Right lobe of liver (tissue), 4 donors: ENCODE results near the gene UQCC2.

ENCODE experiments used
- CTCF ChIP-seq, 4 donors: fragments of 200-600 bp in 3 of 4; fragments of 450-650 bp in 1 of 4; IDR thresholded peaks; one replicate each; pipeline versions ENCODE4 v1.5.1 to v1.8.0; 2016 to 2022; ENCODE audit warnings: antibody characterized with exemption in 4 of 4, mild to moderate bottlenecking in 2 of 4
- POLR2A ChIP-seq: fragments of 450-650 bp; IDR thresholded peaks from one replicate; pipeline ENCODE4 v1.6.1; 2017; ENCODE audit warnings: antibody characterized with exemption, mild to moderate bottlenecking
- donor health status: DM: no; HTN: no; CAD: no.
- donor health status: DM: no; HTN: no; CAD: no.
- donor health status: DM: no; HTN: yes; CAD: no.

- TF ChIP-seq CTCF (IDR thresholded peaks at IDR 0.05) (no peak), POLR2A (no peak)
Measured at GRCh38 chr6:33738153-33738552, 26.7 kb upstream of the UQCC2 start.
